Stimulated activated CD4-positive, alpha-beta T cell treated with anti-CD3 and anti-CD28 coated beads, Interleukin-12 subunit alpha, Interleukin-12 subunit beta, amount 100 ng/mL, for 48 hours (primary cell): ENCODE measurements around the gene PSME2.
"Not testable (repeated sequence)": the region's sequence is repeated elsewhere in the genome, so short reads cannot be mapped to it uniquely, and the experiment has no call there.

Source experiments
- DNase-seq, 3 donors: peaks; one replicate each; pipeline ENCODE4 v3.0.0-alpha.2; 2020; ENCODE audit warnings: low read depth in 2 of 3, low spot score in 1 of 3

Gene PSME2

GRCh38 chr14:24115422-24116127, 30.8 kb downstream of the PSME2 start:
- DNase-seq, result no peak

GRCh38 chr14:24114532-24115421, 31.6 kb downstream of the PSME2 start, which contains the start of the genes DCAF11 and NRL:
DCAF11 (plus strand) TSS chr14:24114777; CDS start chr14:24115595, 818 bp downstream.
NRL (minus strand) TSS chr14:24114949; CDS start chr14:24082848, 32,101 bp downstream.
- peak; percentile 95 to 98 (median 98) for DNase-seq

GRCh38 chr14:24113801-24114531, 32.4 kb downstream of the PSME2 start:
- peak; percentile 68 to 83 (median 78) for DNase-seq

- DNase-seq, result no peak
Observed at GRCh38 chr14:24113379-24113800, 33.0 kb downstream of the PSME2 start.

GRCh38 chr14:24110523-24110922, 35.9 kb downstream of the PSME2 start:
- no peak for DNase-seq

GRCh38 chr14:24110060-24110459, 36.4 kb downstream of the PSME2 start:
- DNase-seq, result no peak

GRCh38 chr14:24108336-24108874, 38.0 kb downstream of the PSME2 start:
- DNase-seq, result no peak

GRCh38 chr14:24106672-24107271, 39.6 kb downstream of the PSME2 start:
- no peak for DNase-seq

- DNase-seq, result not testable (repeated sequence)
Observed at GRCh38 chr14:24105609-24106239, 40.7 kb downstream of the PSME2 start.

GRCh38 chr14:24103451-24103850, 43.0 kb downstream of the PSME2 start:
- no peak for DNase-seq

GRCh38 chr14:24102357-24103048, 43.9 kb downstream of the PSME2 start:
- no peak for DNase-seq

GRCh38 chr14:24100982-24101494, 45.4 kb downstream of the PSME2 start:
- DNase-seq, result no peak

- no peak for DNase-seq
Observed at GRCh38 chr14:24100197-24100981, 46.0 kb downstream of the PSME2 start.

- DNase-seq, result no peak
Observed at GRCh38 chr14:24098927-24099813, 47.2 kb downstream of the PSME2 start.

- no peak for DNase-seq
Observed at GRCh38 chr14:24098229-24098926, 48.0 kb downstream of the PSME2 start.

- DNase-seq, result no peak
Observed at GRCh38 chr14:24096545-24097181, 49.7 kb downstream of the PSME2 start.
